Osteoblast (primary cell): ENCODE data around the gene DMXL2. TPM values are rescaled to one million over a fixed set of nuclear protein-coding genes. Genes with fewer than 3 reads are reported as not detected.

Experiments used
- DNase-seq: peaks from one replicate; pipeline ENCODE4 v3.0.0; 2011; ENCODE audit warnings: low spot score, mixed read lengths; ENCODE audit not compliant: insufficient read length; ENCODE audit errors: missing footprints
- H2AFZ ChIP-seq: 2 replicates; pipeline ENCODE4 v1.6.0; 2011; ENCODE audit warnings: mild to moderate bottlenecking, low read length
- H3K27ac ChIP-seq: 2 replicates; pipeline ENCODE4 v1.5.1; 2011; ENCODE audit warnings: mild to moderate bottlenecking, low read depth, low read length, moderate library complexity
- H3K27me3 ChIP-seq: 2 replicates; pipeline ENCODE4 v1.6.0; 2012; ENCODE audit warnings: mild to moderate bottlenecking, control low read depth, inconsistent platforms, low read length, moderate library complexity; ENCODE audit not compliant: insufficient read depth
- H3K36me3 ChIP-seq: 2 replicates; pipeline ENCODE4 v1.5.1; 2011; ENCODE audit warnings: mild to moderate bottlenecking, low read length, control low read depth, moderate library complexity; ENCODE audit not compliant: insufficient read depth
- H3K4me1 ChIP-seq: 2 replicates; pipeline ENCODE4 v1.5.1; 2011; ENCODE audit warnings: mild to moderate bottlenecking, low read length, control low read depth, moderate library complexity; ENCODE audit not compliant: insufficient read depth
- H3K4me2 ChIP-seq: 2 replicates; pipeline ENCODE4 v1.6.0; 2011; ENCODE audit warnings: mild to moderate bottlenecking, low read length; ENCODE audit not compliant: insufficient read depth
- H3K4me3 ChIP-seq: fragments of 200-600 bp; sonication (generic); 3 replicates; pipeline ENCODE4 v1.5.1; 2012; ENCODE audit warnings: mild to moderate bottlenecking, low read length, inconsistent platforms; ENCODE audit not compliant: insufficient read depth
- H3K79me2 ChIP-seq: 2 replicates; pipeline ENCODE4 v1.6.0; 2012; ENCODE audit warnings: mild to moderate bottlenecking, low read length, control low read depth, inconsistent platforms; ENCODE audit not compliant: insufficient read depth
- H3K9me3 ChIP-seq: 2 replicates; pipeline ENCODE4 v1.5.1; 2011; ENCODE audit warnings: low read depth, low read length, control low read depth
- H4K20me1 ChIP-seq: 2 replicates; pipeline ENCODE4 v1.6.0; 2012; ENCODE audit warnings: mild to moderate bottlenecking, low read length, control low read depth; ENCODE audit not compliant: insufficient read depth
- total RNA-seq: library from RNA; depleted of rRNA; stranded (reverse); fragments of >200 nt; gene quantifications from 2 replicates; pipeline ENCODE4 v1.2.3, GENCODE V29; 2012
- TF ChIP-seq, protein P1 (sequence below): IDR thresholded peaks from 2 replicates; pipeline ENCODE4 v1.5.1; 2011; ENCODE audit warnings: mild to moderate bottlenecking, low read depth, low read length, moderate library complexity; ENCODE audit errors: extremely low read depth

The DMXL2 gene
- total RNA-seq, 1 donor = 37.3 TPM

DNA sequence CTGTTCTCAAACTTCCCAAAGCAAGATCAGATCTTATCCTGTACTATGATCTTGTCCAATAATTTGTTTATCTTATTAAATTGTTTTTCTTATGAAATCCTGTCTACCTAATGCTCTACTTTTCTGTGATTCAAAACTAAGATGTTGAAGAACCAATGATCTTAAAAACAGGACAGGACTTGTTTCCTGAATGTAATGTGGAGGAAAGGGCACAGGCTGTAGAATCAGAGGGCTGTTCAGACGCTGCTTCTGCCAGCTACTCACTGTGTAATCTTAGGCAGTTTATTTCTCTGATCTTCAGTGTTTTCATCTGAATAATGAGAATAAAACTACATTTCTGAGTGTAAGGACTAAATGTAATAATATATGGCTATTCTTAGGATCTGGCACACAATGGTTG is 20.1 kb upstream of the DMXL2 start:
- TF ChIP-seq, protein P1, sequence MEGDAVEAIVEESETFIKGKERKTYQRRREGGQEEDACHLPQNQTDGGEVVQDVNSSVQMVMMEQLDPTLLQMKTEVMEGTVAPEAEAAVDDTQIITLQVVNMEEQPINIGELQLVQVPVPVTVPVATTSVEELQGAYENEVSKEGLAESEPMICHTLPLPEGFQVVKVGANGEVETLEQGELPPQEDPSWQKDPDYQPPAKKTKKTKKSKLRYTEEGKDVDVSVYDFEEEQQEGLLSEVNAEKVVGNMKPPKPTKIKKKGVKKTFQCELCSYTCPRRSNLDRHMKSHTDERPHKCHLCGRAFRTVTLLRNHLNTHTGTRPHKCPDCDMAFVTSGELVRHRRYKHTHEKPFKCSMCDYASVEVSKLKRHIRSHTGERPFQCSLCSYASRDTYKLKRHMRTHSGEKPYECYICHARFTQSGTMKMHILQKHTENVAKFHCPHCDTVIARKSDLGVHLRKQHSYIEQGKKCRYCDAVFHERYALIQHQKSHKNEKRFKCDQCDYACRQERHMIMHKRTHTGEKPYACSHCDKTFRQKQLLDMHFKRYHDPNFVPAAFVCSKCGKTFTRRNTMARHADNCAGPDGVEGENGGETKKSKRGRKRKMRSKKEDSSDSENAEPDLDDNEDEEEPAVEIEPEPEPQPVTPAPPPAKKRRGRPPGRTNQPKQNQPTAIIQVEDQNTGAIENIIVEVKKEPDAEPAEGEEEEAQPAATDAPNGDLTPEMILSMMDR = no peak
- no peak overlapping the region for H3K4me3 ChIP-seq
- H3K27ac ChIP-seq = no peak overlapping the region
- no peaks in the 10 kb centered on the region for H3K27me3 ChIP-seq
- no peak overlapping the region for H3K4me2 ChIP-seq
- no peak overlapping the region for H2AFZ ChIP-seq
- H3K79me2 ChIP-seq = no peaks in the 10 kb centered on the region
- peaks cover 3% of the 10 kb centered on the region for H3K4me1 ChIP-seq
- no peaks in the 10 kb centered on the region for H4K20me1 ChIP-seq
- H3K9me3 ChIP-seq = no peaks in the 10 kb centered on the region
- no peaks in the 10 kb centered on the region for H3K36me3 ChIP-seq
- DNase-seq = no peak

DNA sequence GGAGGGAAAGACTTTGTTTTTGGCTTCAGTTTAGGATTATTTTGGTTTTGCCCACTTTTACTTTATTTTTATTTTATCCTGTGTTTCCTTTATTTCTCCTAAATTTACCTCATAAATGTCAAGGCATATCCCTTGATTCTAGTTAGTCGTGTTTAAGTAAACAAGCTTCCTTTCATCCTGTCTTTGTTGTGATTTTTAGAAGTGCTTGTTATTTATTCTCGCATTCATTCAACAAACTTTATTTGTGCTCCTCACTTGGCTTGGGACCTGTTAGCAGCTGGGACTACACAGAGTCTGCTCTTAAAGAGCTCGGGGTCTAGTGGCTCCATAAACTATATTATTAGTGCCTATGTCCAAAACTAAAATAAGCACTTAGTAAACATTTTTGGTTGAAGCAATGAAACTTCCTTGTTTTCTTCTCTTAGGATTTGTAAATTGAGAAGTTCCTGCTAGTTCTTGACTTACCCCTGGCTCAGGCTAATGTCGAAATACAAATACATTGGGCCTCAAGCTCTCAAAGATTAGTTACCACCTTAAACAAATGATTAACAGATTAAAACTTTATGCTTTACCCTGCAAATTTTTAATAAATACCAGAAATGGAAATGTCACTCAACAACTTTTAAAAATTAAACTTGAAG is 19.0 kb upstream of the DMXL2 start:
- no peaks in the 10 kb centered on the region for H3K4me1 ChIP-seq
- no peak overlapping the region for H3K4me3 ChIP-seq
- H3K27ac ChIP-seq = no peak overlapping the region
- H3K4me2 ChIP-seq = no peak overlapping the region
- DNase-seq = no peak
- H2AFZ ChIP-seq = no peak overlapping the region
- no peaks in the 10 kb centered on the region for H3K79me2 ChIP-seq
- H3K36me3 ChIP-seq = no peaks in the 10 kb centered on the region
- H4K20me1 ChIP-seq = no peaks in the 10 kb centered on the region
- no peaks in the 10 kb centered on the region for H3K9me3 ChIP-seq
- TF ChIP-seq, protein P1 = no peak
- no peaks in the 10 kb centered on the region for H3K27me3 ChIP-seq

DNA sequence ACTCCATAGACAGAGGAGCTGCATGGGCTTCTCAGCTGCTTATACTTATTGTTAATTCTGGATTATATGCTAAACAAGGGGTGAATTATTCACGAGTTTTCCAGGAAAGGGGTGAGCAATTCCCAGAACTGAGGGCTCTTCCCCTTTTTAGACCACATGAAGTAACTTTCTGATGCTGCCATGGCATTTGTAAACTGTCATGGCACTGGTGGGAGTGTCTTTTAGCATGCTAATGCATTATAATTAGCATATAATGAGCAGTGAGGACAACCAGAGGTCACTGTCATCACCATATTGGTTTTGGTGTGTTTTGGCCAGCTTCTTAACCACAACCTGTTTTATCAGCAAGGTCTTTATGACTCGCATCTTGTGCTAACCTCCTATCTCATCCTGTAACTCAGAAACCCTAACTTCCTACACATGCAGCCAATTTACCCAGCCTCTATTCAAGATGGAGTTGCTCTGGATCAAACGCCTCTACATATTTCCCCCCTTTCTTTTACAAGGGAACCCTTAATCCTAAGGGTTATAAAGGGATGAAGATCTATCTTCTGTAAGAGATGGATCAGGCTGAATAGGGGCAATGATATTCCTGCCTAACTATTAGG is 12.1 kb upstream of the DMXL2 start:
- Histone ChIP-seq H3K27me3 (peaks cover 13% of the 10 kb centered on the region), H3K4me1 (no peaks in the 10 kb centered on the region), H3K4me2 (no peak overlapping the region), H3K4me3 (no peak overlapping the region), H4K20me1 (no peaks in the 10 kb centered on the region), H3K9me3 (no peaks in the 10 kb centered on the region), H3K36me3 (no peaks in the 10 kb centered on the region), H2AFZ (no peak overlapping the region), H3K79me2 (no peaks in the 10 kb centered on the region), H3K27ac (no peak overlapping the region)
- no peak for DNase-seq
- TF ChIP-seq, protein P1 = no peak

DNA sequence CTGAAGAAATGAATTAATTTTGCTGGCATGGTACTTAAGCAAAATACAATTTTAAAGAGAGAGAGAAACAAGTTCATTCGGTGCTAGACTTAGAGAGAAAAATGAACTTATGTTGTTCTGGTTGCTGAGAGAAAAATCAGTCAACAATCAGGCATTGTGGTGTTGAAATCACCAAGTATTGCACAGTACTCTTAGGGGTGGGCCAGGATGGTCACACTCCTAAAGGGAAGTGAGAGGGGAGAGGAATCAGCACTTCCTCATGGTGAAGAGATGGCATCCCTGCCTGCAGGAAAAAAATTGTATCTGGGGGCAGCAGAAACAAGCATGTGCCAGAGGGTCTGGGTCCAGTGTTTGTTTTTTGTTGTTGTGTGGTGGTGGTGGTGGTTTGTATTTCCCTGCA is 7.0 kb upstream of the DMXL2 start:
- Histone ChIP-seq H3K4me1 (no peaks in the 10 kb centered on the region), H3K36me3 (no peaks in the 10 kb centered on the region), H3K27me3 (peaks cover 14% of the 10 kb centered on the region), H3K4me2 (no peak overlapping the region), H3K9me3 (no peaks in the 10 kb centered on the region), H3K79me2 (no peaks in the 10 kb centered on the region), H3K27ac (no peak overlapping the region), H2AFZ (no peak overlapping the region), H3K4me3 (no peak overlapping the region), H4K20me1 (no peaks in the 10 kb centered on the region)
- no peak for DNase-seq
- TF ChIP-seq, protein P1 = no peak
